Lower leg skin (tissue), 3 donors: ENCODE data around the gene SHISA8.

Source experiments
- POLR2A ChIP-seq, 2 donors: fragments of 450-650 bp; IDR thresholded peaks; one replicate each; pipeline ENCODE4 v1.6.1; 2016 to 2017; ENCODE audit warnings: antibody characterized with exemption in 2 of 2, mild to moderate bottlenecking in 1 of 2, moderate library complexity in 1 of 2
- TF ChIP-seq, protein P1 (sequence below), 3 donors: fragments of 450-650 bp; IDR thresholded peaks; one replicate each; pipeline ENCODE4 v1.5.1; 2016; ENCODE audit warnings: antibody characterized with exemption in 3 of 3, mild to moderate bottlenecking in 3 of 3, moderate library complexity in 2 of 3

DNA sequence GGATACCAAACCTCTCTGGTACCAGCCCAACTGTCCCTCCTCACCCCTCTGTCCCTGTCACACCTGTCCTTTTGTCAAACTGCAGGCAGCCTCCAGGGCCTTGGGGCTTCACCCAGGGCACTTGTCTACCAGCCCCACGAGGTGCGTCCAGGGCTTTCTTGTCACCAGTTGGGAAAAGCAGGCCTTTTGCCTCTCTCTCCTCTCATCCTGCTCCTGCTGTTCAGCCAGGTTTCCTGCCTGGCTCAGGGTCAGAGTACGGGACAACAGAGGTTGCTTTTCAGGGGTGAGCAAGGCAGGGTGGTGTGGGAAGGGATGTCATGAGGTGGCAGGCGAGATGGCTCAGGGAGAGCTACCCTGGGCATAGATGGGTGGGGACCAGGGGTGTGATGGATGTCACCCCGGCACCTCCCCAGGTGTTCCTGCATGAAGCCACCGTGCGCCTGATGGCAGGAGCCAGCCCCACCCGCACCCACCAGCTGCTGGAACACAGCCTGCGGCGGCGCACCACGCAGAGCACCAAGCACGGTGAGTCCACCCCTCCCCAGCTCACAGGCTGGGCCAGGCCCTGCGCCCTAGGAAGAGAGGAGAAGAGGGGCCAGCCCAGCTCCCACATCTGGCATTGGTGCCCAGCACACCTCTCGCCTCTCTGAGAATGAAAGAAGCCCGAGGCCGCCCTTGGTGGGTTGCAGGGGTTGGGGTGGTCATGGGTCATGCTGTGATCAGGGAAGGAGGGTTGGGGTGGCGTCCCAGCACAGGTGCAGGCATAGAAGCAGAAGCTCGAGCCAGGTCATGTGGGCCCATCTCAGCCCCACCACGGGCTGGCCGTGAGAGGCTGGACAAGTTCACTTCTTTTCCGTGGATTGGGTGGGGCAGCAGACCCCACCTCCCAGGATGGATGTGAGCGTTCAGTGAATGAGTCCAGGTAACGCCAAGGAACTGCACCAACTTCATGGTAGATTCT lies 10.1 kb downstream of the SHISA8 start:
- TF ChIP-seq POLR2A (IDR thresholded peaks at IDR 0.05): no peak
- TF ChIP-seq, protein P1, sequence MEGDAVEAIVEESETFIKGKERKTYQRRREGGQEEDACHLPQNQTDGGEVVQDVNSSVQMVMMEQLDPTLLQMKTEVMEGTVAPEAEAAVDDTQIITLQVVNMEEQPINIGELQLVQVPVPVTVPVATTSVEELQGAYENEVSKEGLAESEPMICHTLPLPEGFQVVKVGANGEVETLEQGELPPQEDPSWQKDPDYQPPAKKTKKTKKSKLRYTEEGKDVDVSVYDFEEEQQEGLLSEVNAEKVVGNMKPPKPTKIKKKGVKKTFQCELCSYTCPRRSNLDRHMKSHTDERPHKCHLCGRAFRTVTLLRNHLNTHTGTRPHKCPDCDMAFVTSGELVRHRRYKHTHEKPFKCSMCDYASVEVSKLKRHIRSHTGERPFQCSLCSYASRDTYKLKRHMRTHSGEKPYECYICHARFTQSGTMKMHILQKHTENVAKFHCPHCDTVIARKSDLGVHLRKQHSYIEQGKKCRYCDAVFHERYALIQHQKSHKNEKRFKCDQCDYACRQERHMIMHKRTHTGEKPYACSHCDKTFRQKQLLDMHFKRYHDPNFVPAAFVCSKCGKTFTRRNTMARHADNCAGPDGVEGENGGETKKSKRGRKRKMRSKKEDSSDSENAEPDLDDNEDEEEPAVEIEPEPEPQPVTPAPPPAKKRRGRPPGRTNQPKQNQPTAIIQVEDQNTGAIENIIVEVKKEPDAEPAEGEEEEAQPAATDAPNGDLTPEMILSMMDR (IDR thresholded peaks at IDR 0.05): no peak
